SKM-1 treated with dmso at 0.1 percent for 144 hours (cell line): ENCODE measurements around the gene F2.
"Not testable (repeated sequence)": the region's sequence is repeated elsewhere in the genome, so short reads cannot be mapped to it uniquely, and the experiment has no call there.

Experiments
- DNase-seq: peaks from one replicate; lab custom pipeline; 2025; ENCODE audit not compliant: unreplicated experiment; lab: John Stamatoyannopoulos, UW

Gene F2

DNA sequence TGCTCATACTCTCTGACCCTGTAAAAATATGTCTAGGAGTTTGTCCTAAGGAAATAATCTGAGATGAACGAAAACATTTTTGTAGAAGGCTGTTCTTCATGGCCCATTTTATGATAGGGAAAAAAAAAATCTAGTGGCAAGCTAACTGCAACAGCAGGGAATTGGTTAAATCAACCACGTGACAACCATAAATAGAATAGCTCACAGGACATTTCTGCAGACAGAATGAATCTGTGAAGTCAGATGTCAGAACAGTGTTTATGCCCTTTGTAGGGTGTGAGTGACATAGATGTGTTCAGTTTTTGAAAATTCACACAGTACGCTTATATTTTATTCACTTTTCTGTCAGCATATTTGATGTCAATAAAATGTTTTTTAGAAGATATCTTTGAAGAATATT is 34.6 kb upstream of the F2 start:
- no peak for DNase-seq

DNA sequence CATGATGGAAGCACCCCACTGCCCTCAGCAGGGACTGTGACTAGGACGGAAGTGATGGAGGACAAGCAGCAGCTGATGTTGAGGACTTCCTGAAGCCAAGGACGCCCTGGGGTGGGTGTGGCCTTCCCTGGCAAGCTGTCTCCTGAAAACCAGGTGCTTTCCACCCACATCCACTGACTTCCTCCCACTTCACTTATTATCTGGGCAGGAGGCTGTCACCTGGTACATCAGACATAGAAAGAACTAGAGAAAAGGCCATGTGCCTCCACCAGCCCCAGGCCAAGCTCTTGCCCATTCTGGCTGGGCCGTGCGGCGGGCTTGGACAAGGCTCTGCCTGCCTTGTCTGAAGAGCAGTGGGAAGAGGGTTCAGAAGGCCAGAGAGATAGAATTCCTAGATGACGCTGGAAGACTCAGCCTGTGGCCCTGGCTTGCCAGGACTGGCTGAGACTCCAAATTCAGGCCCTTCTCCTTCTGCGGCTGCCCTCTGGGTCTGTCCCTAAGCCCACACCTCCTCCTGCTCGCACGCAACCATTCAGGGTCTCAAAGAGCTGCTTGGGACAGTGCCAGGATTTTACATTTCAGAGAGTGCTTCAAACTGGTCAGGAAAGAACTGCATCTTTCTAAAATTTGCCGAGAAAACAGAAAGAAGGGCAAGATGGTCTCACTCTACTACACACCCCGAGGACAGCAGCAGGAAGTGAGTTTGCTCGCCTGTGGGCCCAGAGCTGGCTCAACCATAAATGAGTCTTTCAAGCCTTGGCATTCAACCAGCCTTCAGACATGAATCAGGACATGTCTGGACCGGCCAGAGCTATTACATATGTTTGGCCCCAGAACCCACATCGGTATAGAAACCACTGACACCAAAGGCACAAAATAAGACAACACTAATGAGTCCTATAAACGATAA is 31.9 kb upstream of the F2 start:
- no peak for DNase-seq

DNA sequence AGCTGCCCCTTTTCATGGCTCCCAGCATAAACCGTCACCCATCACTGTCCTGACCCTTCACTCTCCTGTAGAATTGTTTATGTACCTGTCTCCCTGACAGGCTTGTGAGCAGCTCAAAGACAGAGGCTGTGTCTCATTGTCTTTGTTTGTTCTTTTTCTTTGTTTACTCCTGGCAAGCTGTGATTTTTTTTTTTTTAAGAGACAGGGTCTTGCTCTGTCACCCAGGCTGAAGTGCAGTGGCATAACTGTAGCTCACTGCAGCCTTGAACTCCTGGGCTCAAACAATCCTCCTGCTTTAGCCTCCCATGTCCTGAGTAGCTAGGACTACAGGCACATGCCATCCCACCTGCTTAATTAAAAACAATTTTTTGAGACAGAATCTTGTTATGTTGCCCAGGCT is 28.3 kb upstream of the F2 start:
- no peak for DNase-seq

DNA sequence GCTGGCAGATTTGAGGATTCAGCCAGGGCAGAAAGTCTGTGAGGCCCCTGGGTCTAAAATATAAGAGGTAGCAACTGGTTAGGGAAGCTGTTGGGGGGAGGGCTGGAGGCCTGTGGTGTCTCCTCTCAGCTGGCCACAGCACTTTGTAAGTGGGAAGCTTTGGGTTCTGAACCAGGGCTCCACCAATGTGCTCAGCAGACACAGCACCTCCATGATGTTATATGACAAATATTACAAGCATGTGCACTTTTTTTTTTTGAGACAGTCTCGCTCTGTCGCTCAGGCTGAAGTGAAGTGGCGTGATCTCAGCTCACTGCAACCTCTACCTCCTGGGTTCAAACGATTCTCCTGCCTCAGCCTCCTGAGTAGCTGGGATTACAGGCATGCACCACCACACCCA is 26.6 kb upstream of the F2 start:
- no peak for DNase-seq

DNA sequence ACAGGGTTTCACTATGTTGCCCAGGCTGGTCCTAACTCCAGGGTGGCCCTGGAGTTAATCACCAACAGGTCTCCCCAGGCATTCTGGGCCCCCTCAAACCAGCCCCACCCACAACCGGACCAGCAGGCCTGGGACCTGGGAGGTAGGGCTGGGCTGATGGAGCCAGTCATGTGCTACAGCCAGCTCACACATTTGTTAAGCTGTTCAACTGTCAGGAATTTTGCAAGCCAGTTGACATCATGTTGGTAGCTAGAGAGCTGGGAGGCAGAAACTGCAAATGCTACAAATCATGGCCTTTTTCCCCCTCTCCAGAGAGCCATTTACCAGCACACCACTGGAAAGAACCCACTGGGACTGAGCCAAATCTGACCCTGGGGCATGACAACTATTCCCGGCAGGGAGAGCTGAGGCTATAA is 25.4 kb upstream of the F2 start:
- DNase-seq = no peak

DNA sequence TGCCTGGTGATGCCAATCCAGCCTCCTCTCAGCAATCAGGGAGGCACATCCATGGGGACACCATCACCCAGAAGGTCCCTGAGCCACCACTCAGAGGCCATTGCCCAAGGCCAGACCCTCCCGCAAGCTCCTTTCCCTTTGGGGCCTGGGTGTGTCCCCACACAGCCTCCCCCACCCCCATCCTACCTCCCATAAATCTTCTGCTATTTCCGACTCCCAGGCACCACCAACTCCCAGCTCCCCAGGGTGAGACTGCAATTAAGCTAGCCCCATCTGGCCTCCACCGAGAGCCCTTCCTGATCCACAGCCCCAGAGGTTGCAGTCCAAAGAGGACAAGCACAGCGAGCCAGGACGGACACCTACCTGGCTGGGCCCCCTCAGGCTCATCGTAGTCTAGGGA is 24.9 kb upstream of the F2 start:
- DNase-seq = no peak

DNA sequence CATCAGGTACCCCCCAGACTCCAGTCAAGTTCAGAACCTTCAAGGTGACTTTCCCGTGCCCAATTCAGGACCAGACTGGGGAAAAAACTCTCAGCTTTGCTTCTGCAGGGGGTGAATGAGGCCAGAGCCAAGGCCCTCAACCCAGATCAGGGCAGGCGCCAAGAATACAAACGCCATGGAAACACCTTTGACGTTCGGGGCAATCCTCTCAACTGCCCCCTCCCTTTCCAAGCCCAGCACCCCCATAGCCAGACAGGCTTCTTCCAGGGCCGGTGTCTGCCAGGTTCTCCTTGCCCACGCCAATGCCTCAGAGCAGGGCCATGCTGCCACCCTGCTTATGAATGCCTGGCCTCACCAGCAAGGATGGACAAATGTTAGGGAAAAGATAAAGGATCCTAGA is 24.4 kb upstream of the F2 start:
- DNase-seq = no peak

DNA sequence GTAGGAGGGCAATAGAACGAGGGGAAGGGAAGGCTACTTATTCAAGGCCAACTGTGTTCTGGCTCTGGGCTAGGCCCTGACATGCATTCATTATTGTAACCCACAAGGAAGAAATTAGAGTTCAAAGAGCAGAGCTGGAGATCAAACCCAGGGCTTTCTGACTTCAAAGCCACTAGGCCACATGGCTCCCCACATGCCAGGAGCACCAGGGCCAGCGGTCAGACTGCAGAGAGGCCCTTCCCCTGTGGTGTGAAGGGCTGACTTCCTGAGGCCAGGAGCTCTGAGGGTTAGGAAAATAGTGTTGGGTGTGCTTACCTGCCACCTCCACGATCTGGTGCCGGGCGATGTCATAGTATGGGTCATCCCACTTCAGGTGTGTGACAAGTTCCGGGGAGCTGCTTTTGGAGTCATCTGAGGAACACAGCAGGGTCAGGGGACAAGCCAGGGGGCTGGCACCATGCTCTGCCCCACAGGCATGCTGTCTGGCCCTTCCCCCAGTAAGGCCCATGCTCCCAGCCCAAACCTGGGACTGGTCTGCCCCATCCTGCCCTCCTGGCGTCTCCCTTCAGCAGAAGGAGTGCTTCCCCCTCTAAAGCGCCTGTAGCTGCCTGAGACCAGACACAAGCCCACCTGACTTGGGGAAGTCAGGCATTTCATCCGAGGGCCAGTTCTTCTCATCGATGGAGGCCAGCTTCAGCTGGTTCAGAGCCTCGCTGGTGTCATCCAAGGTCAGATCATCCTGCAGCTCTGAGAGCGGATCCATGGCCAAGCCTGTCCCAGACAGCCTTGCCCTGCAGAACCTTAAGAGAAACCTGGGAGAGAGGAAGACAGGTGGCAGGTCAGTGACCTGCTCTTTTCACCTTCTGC is 23.4 kb upstream of the F2 start:
- no peak for DNase-seq

DNA sequence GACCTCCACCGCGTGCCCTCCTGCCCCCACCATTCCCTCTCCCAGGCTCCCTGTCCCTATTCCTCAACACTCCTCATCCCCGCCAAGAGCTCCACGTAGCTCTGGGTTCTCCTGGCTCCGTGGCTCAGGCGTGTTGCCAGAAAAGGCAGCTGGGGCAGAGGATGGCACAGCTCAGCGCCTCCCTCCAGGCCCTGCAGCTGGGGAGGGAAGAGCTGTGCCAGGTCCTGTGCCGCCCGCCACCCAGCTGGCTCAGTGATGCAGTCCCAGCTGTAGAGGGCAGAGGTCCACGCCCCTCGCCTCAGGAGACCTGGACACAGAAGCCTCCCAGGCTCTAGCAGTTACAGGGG is 22.8 kb upstream of the F2 start:
- DNase-seq = no peak

DNA sequence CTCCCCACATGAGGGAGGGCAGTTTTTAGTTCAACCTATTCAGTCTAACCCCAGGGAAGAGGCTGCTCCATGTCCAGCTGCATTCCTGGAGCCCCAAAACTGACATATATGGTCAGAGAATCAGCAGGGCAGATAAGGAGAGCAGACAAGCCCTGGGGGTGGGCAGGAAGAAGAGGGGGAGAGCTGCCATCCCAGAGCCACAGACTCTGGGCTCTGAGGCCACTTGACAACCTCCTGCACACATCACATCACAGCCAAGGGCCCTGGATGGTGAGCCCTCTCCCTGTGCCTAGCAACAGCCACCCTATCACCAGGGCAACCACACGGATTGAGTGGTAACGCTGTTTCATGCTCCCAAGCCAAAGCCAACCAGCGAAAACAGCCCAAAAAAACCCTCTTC is 21.7 kb upstream of the F2 start:
- no peak for DNase-seq

DNA sequence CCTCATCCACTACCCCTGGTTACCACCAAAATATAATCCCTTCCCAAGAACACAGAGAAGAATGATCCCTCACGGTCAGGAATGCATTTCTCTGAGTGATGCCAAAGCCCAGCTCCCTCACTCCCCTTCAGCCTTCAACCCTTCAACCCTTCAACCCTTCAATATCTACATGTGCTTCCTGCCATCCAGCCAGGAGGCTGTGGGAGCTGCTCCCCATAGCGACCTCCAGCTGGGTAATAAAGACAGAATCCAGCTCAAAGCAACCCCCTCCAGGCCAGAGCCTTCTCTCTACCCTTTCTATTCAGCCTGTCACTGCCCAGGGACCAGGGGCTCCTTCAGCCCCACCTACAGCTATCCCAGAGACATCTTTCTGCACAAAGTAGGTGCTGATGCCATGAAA is 21.3 kb upstream of the F2 start:
- DNase-seq = no peak

DNA sequence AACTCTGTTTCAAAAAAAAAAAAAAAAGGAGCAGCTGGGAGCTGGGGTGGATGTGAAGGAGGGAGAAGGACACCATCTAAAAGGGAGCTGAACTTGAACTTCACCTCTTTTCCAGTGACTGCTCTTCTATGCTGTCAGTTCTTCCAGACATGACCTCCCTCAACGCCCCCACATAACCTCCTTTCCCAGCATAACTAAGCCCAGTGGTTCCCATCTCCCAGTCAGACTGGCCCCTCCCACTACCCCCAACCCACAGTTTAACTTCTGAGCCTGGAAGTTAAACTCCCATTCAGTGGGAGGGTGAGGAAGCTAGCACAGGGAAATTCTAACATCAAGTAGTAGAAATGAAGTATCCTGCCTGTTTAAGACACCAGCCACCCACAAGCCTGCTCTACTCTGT is 20.4 kb upstream of the F2 start:
- DNase-seq = no peak

DNA sequence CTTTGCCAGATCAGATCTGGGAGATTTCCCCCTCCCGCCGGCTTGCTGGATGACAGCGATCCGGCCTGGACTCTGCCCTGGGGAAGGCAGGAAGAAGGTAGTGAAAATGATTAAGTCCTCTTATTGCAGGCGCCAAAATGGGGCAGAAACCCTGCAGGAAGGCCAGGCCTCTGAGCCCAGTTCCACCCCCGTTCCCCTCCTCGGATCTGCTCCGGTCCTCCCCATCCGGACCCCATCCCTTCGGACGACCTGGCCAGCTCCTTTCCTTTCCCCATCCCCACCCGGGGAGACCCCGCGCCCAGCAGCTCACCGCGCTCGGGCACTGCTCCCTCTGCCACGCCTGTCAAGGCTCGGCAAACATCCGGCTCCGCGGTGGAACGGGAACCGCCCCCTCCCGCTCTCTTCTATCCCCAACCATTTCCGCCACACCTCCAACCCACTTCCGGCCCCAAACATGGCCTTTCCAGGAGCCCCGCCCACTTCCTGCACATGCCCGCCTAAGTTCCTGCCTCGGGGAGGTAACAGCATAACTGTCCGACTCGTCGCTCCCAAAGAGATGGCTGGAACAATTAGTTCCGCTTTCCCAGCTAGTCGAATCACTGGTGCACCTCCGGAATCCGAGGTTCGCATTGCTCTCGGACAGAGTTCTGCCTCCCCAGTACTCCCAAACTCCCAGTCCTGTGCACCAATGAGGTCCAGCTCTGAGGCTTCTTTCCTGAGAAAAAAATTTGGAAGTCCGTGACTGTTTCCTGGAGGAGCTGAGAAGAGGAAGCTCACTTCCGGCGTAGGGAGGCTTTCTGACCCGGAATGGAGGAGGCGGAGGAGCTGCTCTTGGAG is 18.6 kb upstream of the F2 start, which contains the start of the genes ARHGAP1 and ZNF408:
Gene ARHGAP1, minus strand, starts transcription at position 379 of the 837 bp plus-strand sequence. CDS start 4,512 bp downstream, outside the sequence.
Gene ZNF408, plus strand, starts transcription at position 791 of the 837 bp plus-strand sequence. Its CDS starts 17 bp downstream, at position 808.
- peak; percentile 96 for DNase-seq

DNA sequence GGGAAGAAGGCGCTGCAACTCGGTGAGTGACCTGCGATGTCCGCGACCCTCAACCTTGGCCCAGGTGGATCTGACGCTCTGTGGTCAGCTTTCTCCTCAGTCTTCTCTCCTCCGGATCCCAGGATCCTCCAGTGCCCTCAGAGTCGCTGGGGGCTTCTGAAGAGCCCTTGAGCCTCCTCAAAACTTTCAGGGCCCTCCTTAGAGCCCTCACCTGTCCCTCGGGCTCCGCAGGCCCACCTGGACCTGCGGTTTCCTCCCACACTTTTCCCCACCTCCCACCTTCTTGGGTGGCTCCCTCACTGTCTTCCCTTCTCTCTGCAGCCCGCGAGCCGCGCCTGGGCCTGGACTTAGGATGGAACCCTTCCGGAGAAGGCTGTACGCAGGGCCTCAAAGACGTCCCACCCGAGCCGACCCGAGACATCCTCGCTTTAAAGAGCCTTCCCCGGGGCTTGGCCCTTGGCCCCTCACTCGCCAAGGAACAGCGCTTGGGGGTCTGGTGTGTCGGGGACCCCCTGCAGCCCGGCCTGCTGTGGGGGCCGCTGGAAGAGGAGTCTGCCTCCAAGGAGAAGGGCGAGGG is 17.8 kb upstream of the F2 start:
- no peak for DNase-seq

DNA sequence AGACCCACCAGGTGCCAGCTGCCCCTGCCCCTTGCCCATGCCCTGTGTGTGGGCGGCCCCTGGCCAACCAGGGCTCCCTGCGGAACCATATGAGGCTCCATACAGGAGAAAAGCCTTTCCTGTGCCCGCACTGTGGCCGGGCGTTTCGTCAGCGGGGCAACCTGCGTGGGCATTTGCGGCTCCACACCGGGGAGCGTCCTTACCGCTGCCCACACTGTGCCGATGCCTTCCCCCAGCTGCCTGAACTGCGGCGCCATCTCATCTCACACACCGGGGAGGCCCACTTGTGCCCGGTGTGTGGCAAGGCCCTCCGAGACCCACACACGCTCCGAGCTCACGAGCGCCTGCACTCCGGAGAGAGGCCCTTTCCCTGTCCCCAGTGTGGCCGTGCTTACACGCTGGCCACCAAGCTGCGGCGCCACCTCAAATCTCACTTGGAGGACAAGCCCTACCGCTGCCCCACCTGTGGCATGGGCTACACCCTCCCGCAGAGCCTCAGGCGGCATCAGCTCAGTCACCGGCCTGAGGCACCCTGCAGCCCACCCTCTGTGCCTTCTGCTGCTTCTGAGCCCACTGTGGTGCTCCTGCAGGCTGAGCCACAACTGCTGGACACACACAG is 13.8 kb upstream of the F2 start:
- DNase-seq = no peak

DNA sequence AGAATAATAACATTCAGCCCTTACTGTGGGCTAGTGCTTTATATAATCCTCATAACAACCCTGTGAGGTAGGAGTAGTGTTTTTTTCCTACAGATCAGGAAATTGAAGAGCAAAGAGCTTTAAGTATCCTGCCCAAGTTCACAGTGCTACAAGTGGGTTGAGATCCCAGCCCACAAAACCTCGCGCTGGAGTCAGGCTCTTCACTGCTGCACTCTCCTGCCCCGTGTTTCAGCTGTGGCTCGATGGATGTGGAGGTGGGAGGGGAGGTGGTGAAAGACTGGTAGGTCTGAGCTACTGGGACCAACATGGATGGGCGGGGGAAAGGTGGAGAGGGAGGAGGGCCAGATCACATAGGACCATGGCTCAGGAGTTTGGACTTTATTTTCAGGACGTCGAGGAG is 12.1 kb upstream of the F2 start:
- DNase-seq = no peak

DNA sequence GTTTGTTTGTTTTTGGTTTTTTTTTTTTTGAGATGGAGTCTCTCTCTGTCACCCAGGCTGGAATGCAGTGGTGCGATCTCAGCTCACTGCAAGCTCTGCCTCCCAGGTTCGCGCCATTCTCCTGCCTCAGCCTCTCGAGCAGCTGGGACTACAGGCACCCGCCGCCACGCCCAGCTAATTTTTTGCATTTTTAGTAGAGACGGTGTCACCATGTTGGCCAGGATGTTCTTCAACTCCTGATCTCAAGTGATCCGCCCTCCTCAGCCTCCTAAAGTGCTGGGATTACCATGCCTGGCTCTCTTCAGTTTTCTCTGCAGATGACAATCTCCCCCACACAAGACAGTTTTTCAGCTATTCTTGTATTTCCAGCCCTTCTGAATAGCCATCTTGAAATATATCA is 9.7 kb upstream of the F2 start:
- not testable (repeated sequence) for DNase-seq

DNA sequence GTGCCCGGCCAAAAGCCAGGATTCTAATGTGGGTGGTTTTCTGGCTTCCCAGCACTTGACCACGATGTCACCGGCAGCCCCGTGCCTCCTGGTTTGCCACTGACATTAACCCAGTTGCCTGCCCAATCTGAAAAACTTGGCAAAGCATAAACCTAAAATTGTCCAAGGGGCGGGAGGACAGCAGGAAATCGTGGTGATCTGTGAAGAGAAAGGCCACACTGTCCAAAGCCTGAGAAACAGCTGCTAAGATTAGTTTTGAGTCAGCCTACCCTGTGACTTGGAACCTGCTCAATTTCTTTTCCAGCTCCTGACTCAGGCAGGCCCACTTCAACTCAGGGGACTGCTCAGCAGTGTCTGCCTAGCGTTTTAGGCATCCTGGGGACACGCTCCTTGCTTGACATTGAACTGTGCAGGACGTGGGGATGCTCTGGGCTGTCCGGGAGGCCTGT is 8.2 kb upstream of the F2 start:
- DNase-seq = no peak

DNA sequence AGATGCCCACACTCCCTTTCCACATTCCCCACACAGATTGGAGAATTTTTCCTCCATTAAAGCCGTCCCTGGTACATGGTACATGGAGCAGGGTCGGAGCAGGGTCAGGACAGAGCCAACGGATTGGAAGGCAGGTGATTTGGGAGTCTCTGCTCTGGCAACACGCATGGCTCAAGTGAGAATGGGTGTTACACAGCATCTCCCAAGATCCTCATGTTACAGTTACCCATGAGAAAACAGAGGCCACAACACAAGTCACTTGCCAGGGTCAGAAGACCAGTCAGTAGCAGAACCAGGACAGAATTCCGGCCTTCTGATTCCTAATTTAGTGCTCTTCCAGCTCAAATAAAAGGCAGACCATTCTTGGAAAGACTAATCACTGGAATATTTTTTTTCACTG is 7.7 kb upstream of the F2 start:
- no peak for DNase-seq

DNA sequence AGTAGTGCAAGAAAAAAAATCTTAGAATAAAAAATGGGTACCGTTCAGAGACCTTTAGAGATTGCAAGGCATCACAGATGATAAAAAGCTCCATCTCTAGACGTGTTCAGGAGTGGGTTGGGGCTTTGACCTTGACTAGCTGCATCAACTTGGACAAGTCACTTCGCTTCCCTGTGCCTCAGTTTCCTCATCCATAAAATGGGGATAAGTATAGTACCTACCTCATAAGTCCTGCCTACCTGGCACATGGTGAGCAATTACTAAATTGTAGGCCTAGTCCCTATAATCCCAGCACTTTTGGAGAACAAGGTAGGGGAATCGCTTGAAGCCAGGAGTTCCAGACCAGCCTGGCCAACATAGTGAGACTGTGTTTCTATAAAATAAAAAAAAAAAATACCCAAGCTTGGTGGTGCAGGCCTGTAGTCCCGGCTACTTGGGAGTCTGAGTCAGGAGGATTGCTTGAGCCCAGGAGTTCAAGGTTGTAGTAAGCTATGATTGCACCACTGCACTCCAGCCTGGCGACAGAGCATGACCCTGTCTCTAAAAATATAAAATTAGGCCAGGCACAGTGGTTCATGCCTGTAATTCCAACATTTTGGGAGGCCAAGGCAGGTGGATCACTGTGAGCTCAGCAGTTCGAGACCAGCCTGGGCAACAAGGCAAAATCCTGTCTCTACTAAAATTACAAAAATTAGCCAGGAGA is 6.0 kb upstream of the F2 start:
- DNase-seq = no peak
